HG03135 (cell line): ENCODE data around the gene BCAN.

Experiments used
- ATAC-seq: cut with Tn5 transposase; IDR thresholded peaks from one replicate; pipeline ENCODE4 v1.9.1; 2021; ENCODE audit warnings: mild to moderate bottlenecking, moderate library complexity; ENCODE audit not compliant: unreplicated experiment

Gene BCAN

DNA sequence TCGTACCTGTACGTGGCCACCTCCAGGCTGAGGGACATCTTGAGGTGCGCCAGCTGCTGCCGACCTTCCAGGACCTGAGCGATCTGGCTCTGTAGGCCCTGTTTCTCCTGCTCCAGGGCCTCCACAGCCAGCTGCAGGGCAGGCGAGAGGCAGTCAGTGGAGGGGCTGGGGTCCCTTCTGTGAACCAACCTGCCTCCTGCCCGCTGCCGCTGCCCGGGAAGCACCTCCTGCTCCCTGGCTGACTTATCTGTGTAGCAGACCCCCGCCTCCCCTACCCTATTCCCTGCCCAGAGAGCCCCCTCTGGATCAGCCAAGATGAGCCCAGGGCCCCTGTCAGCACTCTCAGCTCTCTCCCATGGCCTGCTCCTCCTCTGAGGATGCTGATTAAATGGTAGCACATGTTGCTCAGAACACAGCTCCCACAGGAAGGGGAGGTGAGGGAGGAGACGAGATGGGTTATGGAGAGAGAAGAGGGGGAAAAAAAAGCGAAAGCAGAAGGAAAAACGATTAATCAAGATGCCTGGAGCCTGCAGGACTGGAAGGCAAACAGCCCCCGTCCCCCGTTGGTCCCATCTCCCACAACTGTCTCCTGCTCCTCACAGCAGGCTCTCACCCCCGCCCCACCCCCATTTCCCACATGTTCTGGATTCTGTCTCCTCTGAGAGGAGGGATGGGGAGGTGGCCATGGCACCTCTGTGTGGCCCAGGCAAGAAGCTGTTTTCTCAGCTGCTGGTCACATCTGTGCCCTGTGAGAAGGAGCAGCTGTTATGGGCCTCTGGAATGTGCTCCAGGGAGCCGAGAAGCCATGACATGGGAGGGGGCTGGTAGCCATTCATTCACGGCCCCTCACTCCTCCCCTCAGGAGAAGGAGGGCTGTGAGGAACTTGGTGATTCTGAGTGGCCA, 33.5 kb downstream of the BCAN start:
- ATAC-seq, result no peak

DNA sequence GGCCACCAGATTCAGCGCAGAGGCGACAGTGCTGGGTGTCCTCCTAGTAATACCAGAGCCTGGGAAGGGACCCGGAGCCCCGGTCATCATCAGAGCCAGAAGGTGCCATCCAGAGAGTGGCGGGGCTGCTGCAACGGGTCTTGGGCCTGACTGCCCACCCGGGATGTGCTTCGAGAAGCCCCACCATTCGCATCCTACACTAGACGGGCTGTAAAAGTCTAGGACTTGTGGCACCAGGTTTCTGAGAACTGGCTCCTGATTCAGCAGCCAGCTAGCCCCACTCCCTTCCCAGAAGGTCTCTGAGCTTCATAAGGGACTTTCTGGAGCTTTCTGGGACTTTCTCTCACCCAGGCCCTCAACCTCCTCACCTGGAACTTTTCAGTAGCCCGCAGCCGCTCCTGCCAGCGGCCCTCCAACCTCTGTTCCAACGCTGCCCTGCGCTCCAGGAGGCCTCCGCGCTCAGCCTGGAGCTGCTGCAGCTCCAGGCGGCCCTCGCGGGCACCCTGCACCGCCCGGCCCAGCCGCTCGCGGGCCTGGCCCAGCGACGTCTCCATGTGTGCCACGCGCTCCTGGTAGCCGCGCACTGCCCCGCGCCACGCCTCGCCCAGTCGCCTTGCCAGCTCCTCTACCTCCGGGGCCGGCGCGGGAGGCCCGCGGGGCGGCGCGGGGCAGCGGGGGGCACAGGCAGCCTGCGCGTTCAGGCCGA, 34.4 kb downstream of the BCAN start:
- no peak for ATAC-seq

DNA sequence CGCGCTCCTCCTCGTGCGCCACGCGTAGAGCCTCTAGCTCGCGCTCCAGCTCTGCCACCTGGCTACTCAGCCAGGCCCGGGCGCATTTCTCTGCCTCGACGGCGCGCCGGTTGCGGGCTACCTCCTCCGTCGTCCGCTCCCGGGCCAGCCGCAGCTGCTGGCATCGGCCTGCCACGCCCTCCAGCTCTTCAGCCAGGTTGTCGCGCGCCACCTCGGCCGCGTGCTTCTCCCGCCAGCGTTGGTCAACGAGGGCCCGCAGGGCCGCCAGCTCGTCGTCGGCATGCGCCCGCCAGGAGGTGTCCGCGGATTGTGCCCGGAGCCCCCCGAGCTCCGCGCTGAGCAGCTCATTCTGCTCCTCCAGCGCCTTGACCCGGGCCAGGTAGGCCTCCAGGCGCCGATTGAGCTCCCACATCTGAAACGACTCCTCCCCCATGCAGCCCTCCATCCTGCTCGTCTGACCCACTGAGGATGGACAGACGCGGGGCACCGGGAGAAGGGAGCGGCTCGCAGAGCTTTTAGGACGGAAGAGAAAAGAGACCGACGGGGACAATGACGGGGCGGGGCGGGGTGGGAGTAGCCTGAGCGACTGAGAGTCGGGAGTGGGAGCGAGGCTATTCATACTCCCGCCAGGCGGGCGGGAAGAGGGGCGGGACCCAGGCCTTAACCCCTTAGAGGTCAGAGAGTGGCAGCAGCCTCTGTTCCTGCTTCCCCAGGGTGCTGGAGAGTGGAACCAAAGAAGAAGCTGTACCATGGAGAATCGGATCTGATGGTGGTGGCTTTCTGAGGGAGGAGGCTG, 35.1 kb downstream of the BCAN start, which contains the start of gene NES:
NES (minus strand) TSS at position 588 of the 796 bp plus-strand sequence; CDS start at position 445, 143 bp downstream.
- ATAC-seq, result no peak

DNA sequence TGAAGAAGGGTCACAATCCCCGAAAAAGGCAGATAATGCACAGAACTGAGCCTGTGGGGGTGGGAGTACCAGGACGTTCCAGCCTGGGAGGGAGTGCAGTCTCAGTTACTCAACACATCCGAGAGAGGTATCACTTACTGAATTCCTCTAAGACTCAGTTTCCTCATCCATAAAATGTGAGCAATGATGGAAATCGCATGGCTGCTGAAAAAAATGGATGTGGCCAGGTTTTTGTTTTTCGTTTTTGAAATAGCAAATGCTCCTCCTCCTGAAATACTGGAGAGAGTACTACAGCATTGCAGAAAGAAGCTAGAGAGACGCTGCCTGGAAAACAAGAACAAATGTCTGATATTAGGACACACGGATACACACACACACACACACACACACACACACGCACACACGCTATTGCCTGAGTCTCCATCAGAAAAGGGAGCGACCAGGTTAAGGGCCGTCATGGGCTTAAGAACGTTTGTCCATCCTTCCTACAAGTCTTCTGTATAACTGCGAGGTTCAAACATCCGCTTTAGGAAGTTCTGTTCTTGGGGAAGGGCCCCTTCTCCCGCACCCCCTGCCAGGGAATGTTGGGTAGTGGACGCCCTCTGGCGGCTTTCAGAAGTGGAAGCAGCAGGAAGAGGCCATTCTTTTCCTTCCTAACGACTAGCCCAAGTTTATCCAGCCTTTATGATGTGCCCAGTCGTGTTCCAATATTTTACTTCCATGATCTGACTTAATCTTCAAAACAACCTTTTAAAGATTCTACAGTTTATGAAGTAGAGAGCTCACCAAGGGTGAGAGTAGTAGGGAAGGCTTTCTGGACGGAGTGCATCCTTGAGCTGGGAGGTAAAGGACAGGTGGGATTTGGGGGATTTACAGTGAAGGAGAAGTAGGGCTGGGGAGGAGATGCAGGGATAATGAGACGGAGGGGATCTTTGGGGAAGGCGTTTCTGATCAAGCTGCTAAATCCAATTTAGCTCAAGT, 36.0 kb downstream of the BCAN start:
- no peak for ATAC-seq

DNA sequence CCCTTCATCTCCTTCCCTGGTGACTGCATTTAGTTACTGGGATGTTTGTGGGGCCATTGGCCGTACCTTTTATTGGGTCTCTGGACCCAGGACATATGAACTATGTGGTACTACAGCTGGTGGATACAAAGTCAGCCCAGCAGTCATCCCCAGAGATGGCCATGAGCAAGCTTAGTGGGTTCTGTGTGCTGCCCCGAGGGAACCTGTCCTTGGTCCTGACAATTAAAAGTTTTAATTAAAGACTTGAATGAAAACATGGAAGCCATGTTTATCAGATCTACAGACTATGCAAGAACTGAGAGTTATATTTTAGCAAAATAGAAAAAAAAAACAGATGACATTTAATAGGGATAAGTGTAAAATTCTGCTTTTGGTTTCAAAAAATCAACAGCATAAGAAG, 38.1 kb downstream of the BCAN start:
- no peak for ATAC-seq

DNA sequence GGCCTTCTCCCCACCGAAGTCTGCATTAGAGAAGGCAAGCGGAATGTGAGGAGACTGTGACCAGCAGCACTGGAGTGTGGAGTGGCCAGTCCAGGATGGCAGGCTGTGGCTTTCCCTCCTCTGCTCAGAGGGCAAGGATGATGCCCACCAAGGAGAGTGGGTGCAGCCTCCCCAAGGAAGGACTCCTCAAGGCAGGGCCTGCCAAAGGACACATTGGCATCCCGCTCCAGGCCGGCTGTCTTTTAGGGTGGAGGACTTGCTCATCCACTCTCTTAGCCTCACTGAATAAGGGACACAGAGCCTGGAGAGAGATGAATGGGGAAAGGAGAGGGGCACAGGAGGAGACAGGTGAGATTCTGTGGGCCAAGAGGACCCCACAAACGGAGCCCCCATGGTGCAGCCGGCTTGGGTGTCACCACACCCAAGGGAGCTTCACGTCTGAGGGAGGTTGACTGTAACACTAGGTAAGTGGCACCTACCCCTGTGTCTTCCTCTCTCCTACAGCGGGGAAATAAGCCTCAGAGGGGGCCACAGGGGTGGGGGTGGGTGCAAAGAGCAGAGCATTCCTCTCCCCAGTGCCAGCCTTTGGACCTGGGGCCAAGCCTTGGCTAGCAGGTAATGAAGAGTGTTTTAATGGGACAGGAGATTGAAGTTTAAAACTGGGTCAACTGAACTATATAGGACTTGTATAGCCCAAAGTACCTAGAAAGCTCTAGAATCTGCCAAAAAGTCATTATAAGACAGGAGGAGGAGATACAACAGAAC, 39.5 kb downstream of the BCAN start:
- no peak for ATAC-seq

DNA sequence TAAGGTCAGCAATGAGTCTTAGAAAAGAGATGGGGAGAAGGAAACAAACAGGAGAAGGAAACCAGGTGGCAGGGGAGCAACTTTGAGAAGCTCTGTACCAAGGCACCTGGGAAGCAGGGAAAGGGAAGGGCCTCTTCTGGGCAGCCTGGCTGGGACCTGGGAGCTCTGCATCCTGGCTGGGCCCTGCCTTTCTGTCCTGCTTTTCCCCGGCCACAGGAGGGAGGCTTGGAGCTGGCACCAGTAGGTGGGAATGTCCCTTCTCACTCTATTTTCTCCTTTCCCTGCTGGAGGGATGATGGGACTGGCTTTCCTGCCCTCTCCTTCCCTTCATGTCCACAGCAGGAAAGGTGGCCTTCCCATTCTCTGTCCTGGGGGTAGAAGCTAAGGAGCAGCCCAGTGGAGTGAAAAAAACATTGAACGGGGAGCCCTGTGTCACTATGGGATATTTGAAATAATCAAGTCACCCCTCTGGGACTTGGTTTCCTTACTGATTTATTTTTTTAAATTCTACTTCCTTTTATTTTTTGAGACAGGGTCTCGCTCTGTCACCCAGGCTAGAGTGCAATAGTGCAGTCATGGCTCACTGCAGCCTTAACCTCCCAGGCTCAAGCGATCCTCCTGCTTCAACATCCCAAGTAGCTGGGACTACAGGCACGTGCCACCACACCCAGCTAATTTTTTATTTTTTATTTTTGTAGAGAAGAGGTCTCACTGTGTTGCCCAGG, 40.4 kb downstream of the BCAN start:
- no peak for ATAC-seq

DNA sequence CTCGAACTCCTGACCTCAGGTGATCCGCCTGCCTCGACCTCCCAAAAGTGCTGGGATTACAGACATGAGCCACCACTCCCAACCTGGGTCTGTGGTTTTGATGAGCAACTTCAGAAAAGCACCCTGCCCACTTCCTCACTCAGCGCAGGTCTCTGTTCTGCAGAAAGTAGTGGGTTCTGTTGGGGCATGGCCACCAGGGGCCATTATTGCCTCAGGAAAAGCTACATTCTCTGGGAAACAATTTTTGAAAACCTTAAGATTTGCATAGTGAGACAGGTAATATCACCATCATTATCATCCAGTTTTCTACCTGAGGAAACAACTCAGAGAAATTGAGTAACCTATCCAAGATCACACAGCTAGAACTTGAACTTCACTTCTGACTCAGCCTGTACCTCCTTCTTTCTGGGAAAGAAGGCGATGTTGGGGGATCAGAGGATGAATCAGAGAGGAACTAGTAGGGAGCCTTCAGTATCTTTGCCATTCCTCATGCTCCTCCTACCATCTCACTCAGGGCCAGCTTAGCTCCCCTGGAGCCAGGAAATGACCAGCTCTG, 42.4 kb downstream of the BCAN start:
- no peak for ATAC-seq

DNA sequence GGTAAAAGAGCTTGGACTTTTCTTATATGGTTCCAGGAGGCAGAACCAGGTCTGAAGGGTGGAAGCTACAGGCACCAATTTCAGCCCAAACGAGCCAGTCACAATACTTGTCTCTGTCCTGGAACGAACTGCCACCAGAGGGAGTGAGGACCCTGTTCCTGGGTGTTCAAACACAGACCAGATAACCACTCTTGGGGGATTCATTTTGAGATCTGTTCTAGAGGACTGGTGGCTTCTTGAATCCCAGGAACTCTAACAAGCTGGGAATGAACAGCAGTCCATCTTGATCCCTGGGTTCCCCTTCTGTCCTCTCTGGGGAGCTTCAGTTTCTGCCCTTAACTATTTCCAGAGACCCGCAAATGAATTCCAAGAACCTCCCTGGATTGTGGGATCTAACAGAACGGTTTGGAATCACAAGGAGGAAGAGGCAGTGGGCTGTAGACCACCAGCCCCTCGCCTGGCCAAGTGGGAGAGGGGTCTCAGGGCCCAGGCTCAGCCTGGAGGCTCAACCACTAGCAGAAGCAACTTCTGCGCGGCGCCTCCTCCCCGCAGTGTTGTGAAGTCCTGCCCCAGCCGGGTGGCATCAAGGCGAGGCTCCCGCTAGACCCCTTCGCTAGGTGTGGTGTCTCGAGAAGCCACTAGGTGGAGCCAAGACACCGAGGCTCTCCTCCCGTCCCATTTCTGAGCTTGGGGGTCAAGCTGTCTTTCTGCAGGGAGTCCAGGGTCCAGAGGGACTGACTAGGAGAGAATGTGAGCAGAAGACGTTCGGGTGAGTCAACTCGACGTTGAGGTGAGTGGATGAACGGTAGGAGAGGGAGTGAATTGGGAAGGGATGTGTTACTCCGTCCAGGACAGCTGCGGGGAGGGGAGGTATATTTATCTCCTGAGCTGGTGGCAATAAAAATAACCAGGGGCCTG, 47.4 kb downstream of the BCAN start:
- no peak for ATAC-seq

DNA sequence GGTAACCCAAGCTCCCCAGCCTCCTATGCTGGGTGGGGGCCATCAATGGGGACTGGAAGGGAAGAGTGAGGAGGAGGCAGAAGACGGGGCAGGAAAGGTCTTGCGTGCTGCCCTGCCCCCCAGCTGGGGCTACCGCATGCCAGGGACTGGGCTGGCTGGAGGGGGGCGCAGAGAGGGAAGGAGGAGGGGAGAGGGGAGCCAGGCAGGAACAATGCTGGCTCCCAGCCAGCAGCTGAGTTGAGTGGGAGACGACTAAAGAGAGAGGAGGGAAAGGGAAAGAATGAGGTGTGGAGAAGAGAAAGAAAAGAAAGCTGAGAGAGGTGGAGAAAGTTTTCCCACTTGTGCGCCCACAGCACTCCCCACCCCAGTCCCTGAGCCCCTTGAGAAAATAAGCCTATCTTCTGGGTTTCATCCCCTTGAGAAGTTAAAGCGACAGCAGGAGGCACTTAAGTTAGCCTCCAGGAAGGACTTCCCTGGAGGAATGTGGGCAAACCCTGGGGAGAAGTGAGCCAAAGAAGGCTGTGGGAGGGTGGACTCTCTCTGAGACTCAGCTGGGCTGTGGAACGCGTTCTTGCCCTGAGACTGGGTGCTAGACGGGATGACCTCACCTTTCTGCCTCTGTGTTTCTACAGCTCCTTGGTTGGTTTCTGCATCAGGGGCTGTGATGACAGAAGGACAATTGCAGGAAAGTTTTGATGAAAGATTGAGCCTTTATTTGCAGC, 48.2 kb downstream of the BCAN start:
- ATAC-seq, result no peak

DNA sequence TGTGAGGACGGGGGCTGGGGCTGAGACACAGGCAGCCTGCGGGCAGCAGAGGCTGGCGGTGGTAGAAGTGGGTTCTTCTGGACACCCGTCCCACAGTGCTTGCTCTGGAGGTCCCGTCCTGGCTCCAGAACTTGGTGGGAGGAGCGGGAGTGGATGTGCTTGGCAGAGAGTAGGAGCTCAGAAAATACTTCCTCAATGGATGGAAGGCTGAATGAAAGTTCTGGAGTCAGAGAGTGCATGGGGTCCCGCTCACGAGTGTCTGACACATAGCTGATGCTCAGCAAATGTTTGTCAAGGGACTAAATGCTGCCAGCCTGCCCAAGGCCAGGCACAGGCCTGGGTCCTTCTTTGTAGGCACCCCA, 48.7 kb downstream of the BCAN start:
- no peak for ATAC-seq

DNA sequence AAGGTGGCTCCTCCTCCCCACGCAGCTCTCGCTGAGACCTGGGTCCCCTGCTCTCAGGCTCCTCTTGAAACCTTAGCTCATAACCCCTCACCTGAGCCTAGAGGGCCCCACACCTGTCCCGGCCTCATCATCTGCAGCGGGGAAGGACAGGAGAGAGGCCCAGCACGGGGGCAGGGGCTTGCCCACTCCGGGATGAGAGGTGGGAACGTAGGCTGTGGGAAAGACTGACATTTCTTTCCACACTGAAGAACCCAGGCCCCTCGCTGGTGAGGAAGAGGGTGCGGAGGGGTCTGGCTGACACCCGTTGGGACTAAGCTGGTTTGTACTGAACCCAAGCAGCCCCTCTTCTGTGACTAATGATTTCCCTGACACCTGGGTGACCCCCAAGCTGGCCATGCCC, 49.3 kb downstream of the BCAN start:
- ATAC-seq, result no peak

DNA sequence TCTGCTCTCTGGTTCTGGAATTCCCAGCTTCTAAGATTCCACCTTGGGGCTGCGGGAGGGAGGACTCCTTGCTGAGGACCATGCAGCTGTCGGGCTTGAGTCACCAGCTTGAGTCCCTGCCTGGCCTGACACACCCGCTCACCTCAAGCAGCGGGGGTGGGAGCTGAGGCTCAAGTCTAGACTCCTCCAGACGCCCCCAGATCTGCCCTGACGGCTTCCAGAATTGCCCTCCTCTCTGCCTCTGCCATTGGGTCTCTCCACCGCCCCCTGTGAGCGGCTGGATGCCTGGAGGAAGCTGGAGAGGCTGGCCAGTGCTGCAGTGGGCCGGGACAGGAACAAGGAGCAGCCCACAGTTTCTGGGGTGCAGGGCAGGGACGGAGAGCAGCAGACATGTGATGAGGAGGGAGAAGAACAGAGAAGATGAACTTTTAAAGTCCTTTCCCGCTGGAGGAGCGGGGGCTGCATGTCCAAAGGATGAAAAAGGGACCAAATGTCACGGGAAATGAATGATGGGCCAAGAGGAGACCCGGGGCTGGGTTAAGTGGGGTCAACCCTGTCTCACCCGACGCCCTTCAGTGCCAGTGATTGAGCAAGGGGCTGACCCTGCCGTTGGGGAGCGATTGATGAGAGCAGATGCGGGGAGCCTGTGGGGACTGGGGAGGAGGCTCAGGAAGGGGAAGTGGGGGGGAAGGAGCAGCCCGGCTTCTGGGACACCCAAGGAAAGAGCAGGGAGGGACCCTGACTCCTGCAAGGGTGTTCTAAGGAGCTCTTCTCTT, 49.9 kb downstream of the BCAN start:
- no peak for ATAC-seq

DNA sequence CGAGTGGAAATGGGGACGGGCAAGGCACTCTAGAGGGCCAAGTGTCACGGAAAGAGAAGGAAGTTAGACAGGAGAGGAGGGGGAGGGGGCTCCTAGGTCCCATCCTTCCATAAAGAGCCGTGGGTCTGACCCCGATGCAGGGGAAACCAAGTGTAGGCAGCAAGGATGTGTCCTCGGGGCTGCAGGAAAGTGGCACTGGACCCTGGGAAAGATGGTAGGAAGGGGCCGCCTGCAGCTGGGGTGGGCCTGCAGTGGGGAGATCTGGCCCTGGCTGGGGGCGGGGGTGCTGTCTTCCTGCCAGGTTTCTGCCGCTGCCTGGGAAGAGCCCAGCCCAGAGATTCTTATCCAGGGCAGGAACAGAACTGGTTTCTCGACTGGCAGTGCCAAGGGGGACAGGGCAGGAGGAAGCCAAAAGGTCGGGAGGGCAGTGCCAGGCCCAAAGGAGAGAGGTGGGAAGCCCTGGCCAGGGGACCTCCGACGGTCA, 50.6 kb downstream of the BCAN start:
- ATAC-seq, result no peak

DNA sequence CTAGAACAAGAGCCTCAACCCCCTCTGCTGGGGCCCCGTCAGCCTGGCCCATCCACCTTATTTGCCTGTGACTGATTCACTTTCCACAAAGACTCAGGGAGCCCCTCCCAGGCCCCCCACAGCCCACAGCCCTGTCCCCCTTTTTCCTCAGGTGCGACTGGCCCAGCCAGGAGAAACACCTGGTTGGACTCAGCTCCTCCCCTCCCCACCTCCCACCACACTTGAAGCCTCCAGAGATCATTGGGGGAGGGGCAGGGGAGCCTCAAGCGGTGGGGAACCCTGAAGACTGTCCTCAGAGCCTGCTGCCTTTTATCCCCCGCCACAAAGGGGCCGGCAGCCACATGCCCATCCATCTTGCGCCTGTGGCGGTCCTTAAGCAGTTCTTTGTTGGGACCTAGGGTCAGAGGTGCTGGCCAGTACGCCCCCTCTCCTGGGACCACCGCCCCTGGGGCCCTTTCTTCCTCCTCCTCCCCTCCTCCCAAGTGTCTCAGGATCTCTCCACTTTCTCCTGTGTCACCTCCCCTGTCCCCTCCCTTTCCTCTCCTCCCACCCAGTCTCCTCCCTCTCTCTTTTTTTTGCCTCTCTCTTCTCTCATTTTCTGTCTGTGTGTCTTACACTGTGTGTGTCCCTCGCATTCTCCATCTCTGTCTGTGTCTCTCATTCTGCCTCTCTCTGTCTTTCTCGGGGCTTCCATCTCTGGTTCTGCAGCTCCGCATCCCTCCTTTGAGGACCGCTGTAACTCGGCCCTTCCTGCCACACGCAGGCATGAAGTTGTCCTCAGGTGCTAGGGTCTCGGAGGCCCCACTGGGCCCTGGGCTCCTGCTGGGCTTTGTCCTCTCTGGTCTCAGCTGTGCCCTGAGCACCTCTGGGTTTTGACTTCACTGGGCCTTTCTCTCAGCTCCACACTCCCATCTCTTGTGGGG, 51.3 kb downstream of the BCAN start:
- no peak for ATAC-seq
